ENCODE results near the gene LYZL2. TPM values are rescaled to one million over a fixed set of nuclear protein-coding genes. Genes with fewer than 3 reads are reported as not detected.

Gene LYZL2
- total RNA-seq, 4 donors from 2014 or later = not detected

- Histone ChIP-seq H3K36me3 (no peaks in the 10 kb centered on the region), H3K27me3 (no peaks in the 10 kb centered on the region), H3K4me3 (no peak overlapping the region), H3K9me3 (no peaks in the 10 kb centered on the region), H3K4me1 (peaks cover 0 to 22% (median 6%) of the 10 kb centered on the region in 4 donors), H3K27ac (no peak overlapping the region)
- TF ChIP-seq POLR2A (IDR thresholded peaks at IDR 0.05) = no peak
- TF ChIP-seq EP300 (IDR thresholded peaks at IDR 0.05) = no peak
- no peak for TF ChIP-seq CTCF (IDR thresholded peaks at IDR 0.05)
- DNase-seq (ENCODE audit: low spot score in 2 of 2) = no peak
- 68 to 73% methylated on average over 3 of the region's 3 CpGs for WGBS, 2 donors
These were observed 50.0 kb downstream of the LYZL2 start for GRCh38 chr10:30579574-30579973.

- peaks cover 0 to 6% (median 0%) of the 10 kb centered on the region in 4 donors for H3K4me1 ChIP-seq
- DNase-seq (ENCODE audit: low spot score in 2 of 2) = no peak
- TF ChIP-seq CTCF (IDR thresholded peaks at IDR 0.05) (no peak), POLR2A (IDR thresholded peaks at IDR 0.05) (no peak), EP300 (IDR thresholded peaks at IDR 0.05) (no peak)
These were observed 52.5 kb downstream of the LYZL2 start for GRCh38 chr10:30577048-30577447.

GRCh38 chr10:30576641-30577040, 52.9 kb downstream of the LYZL2 start:
- Histone ChIP-seq H3K27me3 (no peaks in the 10 kb centered on the region), H3K4me3 (no peak overlapping the region), H3K4me1 (peaks cover 0 to 2% (median 0%) of the 10 kb centered on the region in 4 donors), H3K27ac (no peak overlapping the region), H3K9me3 (no peaks in the 10 kb centered on the region), H3K36me3 (no peaks in the 10 kb centered on the region)
- no peak for DNase-seq (ENCODE audit: low spot score in 2 of 2)
- no peak for TF ChIP-seq POLR2A (IDR thresholded peaks at IDR 0.05)
- TF ChIP-seq CTCF (IDR thresholded peaks at IDR 0.05) = no peak
- TF ChIP-seq EP300 (IDR thresholded peaks at IDR 0.05) = no peak
- WGBS, 2 donors = 69 to 73% methylated on average over 6 of the region's 6 CpGs

More at GRCh38 chr10:30577048-30577447, 52.5 kb downstream of the LYZL2 start:
- Histone ChIP-seq H3K4me3 (no peak overlapping the region), H3K9me3 (no peaks in the 10 kb centered on the region), H3K27ac (no peak overlapping the region), H3K36me3 (no peaks in the 10 kb centered on the region), H3K27me3 (no peaks in the 10 kb centered on the region)

GRCh38 chr10:30574432-30574796, 55.1 kb downstream of the LYZL2 start:
- TF ChIP-seq POLR2A (IDR thresholded peaks at IDR 0.05) = no peak
- TF ChIP-seq EP300 (IDR thresholded peaks at IDR 0.05) = no peak
- no peak for TF ChIP-seq CTCF (IDR thresholded peaks at IDR 0.05)
- no peak overlapping the region for H3K27ac ChIP-seq
- no peaks in the 10 kb centered on the region for H3K4me1 ChIP-seq
- H3K27me3 ChIP-seq = no peaks in the 10 kb centered on the region
- 87 to 92% methylated on average over 4 of the region's 4 CpGs for WGBS, 2 donors
- DNase-seq (ENCODE audit: low spot score in 2 of 2) = no peak
- H3K4me3 ChIP-seq = no peak overlapping the region
- H3K36me3 ChIP-seq = no peaks in the 10 kb centered on the region
- peaks cover 0 to 4% (median 2%) of the 10 kb centered on the region in 4 donors for H3K9me3 ChIP-seq

- Histone ChIP-seq H3K27me3 (no peaks in the 10 kb centered on the region), H3K4me3 (no peak overlapping the region), H3K36me3 (no peaks in the 10 kb centered on the region), H3K9me3 (peaks cover 0 to 4% (median 2%) of the 10 kb centered on the region in 4 donors), H3K4me1 (no peaks in the 10 kb centered on the region), H3K27ac (no peak overlapping the region)
- DNase-seq (ENCODE audit: low spot score in 2 of 2) = no peak
- 79 to 81% methylated on average over 7 of the region's 7 CpGs for WGBS, 2 donors
- no peak for TF ChIP-seq CTCF (IDR thresholded peaks at IDR 0.05)
- no peak for TF ChIP-seq POLR2A (IDR thresholded peaks at IDR 0.05)
- TF ChIP-seq EP300 (IDR thresholded peaks at IDR 0.05) = no peak
These were observed 55.7 kb downstream of the LYZL2 start for GRCh38 chr10:30573721-30574431.

Data from tibial nerve (tissue), 4 donors.